GM12878 (cell line): ENCODE results near the gene IFNA13.
"Not testable (repeated sequence)": the region's sequence is repeated elsewhere in the genome, so short reads cannot be mapped to it uniquely, and the experiment has no call there.

ENCODE experiments used
- ATF3 ChIP-seq: IDR thresholded peaks from 2 replicates; pipeline ENCODE4 v1.6.1; 2011; ENCODE audit warnings: low read depth, mild to moderate bottlenecking, low read length, moderate library complexity, borderline replicate concordance; ENCODE audit errors: extremely low read depth
- BCLAF1 ChIP-seq: fragments of 450-650 bp; IDR thresholded peaks from 2 replicates; pipeline ENCODE4 v1.6.1; 2017; ENCODE audit warnings: antibody characterized with exemption, mild to moderate bottlenecking, moderate library complexity
- CEBPZ ChIP-seq: fragments of 150-350 bp; IDR thresholded peaks from 2 replicates; pipeline ENCODE4 v1.6.1; 2016; ENCODE audit warnings: low read depth, low read length
- ESRRA ChIP-seq: IDR thresholded peaks from 2 replicates; pipeline ENCODE4 v1.6.1; 2012; ENCODE audit warnings: mild to moderate bottlenecking, low read length, improper control_type of control experiment
- FOXM1 ChIP-seq: IDR thresholded peaks from 2 replicates; pipeline ENCODE4 v1.6.1; 2012; ENCODE audit warnings: low read depth, mild to moderate bottlenecking, inconsistent platforms, low read length, moderate library complexity
- NR2C2 ChIP-seq: IDR thresholded peaks from 2 replicates; pipeline ENCODE4 v1.6.1; 2011; ENCODE audit warnings: borderline replicate concordance, low read depth; ENCODE audit not compliant: control insufficient read depth, insufficient read length
- NR2F1 ChIP-seq: fragments of 450-650 bp; conservative IDR thresholded peaks from 2 replicates; pipeline ENCODE4 v1.6.1; 2017; ENCODE audit warnings: mild to moderate bottlenecking
- SUPT20H ChIP-seq: IDR thresholded peaks from 2 replicates; pipeline ENCODE4 v1.6.1; 2011; ENCODE audit warnings: low read depth, mild to moderate bottlenecking, low read length, moderate library complexity, borderline replicate concordance; ENCODE audit not compliant: control insufficient read depth
- TAF1 ChIP-seq: IDR thresholded peaks from 2 replicates; pipeline ENCODE4 v1.6.1; 2011; ENCODE audit warnings: mild to moderate bottlenecking, low read depth, low read length, borderline replicate concordance
- ZNF622 ChIP-seq: fragments of 450-650 bp; IDR thresholded peaks from 2 replicates; pipeline ENCODE4 v1.6.1; 2017; ENCODE audit warnings: mild to moderate bottlenecking, inconsistent platforms
- TF ChIP-seq, protein P1 (sequence below), 3 experiments: IDR thresholded peaks in 2 of 3; conservative IDR thresholded peaks in 1 of 3; 2 replicates each; pipeline ENCODE4 v1.5.1; 2011; ENCODE audit warnings: low read depth in 3 of 3, low read length in 3 of 3, mild to moderate bottlenecking in 3 of 3, control low read depth in 2 of 3, moderate library complexity in 2 of 3, inconsistent platforms in 1 of 3, mixed read lengths in 1 of 3; ENCODE audit not compliant: control insufficient read depth in 2 of 3, insufficient read depth in 1 of 3; ENCODE audit errors: extremely low read depth in 1 of 3
- TF ChIP-seq, protein P2 (sequence below): fragments of 450-650 bp; IDR thresholded peaks from 2 replicates; pipeline ENCODE4 v1.6.1; 2017; ENCODE audit warnings: mild to moderate bottlenecking

- TF ChIP-seq SUPT20H, NR2F1, CEBPZ, ZNF622, TAF1, BCLAF1, FOXM1, ATF3, NR2C2, ESRRA: not testable (repeated sequence)
- TF ChIP-seq, protein P1, sequence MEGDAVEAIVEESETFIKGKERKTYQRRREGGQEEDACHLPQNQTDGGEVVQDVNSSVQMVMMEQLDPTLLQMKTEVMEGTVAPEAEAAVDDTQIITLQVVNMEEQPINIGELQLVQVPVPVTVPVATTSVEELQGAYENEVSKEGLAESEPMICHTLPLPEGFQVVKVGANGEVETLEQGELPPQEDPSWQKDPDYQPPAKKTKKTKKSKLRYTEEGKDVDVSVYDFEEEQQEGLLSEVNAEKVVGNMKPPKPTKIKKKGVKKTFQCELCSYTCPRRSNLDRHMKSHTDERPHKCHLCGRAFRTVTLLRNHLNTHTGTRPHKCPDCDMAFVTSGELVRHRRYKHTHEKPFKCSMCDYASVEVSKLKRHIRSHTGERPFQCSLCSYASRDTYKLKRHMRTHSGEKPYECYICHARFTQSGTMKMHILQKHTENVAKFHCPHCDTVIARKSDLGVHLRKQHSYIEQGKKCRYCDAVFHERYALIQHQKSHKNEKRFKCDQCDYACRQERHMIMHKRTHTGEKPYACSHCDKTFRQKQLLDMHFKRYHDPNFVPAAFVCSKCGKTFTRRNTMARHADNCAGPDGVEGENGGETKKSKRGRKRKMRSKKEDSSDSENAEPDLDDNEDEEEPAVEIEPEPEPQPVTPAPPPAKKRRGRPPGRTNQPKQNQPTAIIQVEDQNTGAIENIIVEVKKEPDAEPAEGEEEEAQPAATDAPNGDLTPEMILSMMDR (IDR thresholded peaks at IDR 0.05 in 2 of 3, conservative IDR thresholded peaks at IDR 0.05 in 1 of 3; ENCODE audit: control insufficient read depth in 2 of 3, extremely low read depth in 1 of 3, insufficient read depth in 1 of 3, low read depth in 3 of 3, low read length in 3 of 3), result not testable (repeated sequence)
- TF ChIP-seq, protein P2, sequence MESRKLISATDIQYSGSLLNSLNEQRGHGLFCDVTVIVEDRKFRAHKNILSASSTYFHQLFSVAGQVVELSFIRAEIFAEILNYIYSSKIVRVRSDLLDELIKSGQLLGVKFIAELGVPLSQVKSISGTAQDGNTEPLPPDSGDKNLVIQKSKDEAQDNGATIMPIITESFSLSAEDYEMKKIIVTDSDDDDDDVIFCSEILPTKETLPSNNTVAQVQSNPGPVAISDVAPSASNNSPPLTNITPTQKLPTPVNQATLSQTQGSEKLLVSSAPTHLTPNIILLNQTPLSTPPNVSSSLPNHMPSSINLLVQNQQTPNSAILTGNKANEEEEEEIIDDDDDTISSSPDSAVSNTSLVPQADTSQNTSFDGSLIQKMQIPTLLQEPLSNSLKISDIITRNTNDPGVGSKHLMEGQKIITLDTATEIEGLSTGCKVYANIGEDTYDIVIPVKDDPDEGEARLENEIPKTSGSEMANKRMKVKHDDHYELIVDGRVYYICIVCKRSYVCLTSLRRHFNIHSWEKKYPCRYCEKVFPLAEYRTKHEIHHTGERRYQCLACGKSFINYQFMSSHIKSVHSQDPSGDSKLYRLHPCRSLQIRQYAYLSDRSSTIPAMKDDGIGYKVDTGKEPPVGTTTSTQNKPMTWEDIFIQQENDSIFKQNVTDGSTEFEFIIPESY, result not testable (repeated sequence)
Measured at GRCh38 chr9:21367169-21367568, 688 bp downstream of the IFNA13 start.
